Neural cell (in vitro differentiated cells): Measurements from ENCODE around the gene DCTN5. TPM values are rescaled to one million over a fixed set of nuclear protein-coding genes. Genes with fewer than 3 reads are reported as not detected.
"Not testable (repeated sequence)": the region's sequence is repeated elsewhere in the genome, so short reads cannot be mapped to it uniquely, and the experiment has no call there.

Experiments used
- H2AFZ ChIP-seq: fragments of 200-600, 300-800 bp; sonication (generic), shearing (Covaris generic); 2 replicates; pipeline ENCODE4 v1.6.0; 2014; ENCODE audit warnings: low read depth, mild to moderate bottlenecking, antibody characterized with exemption, low read length, moderate library complexity
- H3F3A ChIP-seq: fragments of 200-600 bp; shearing (Covaris generic); 2 replicates; pipeline ENCODE4 v1.6.1; 2016; ENCODE audit warnings: mild to moderate bottlenecking, moderate library complexity, mixed read lengths, antibody characterized with exemption, low read length; ENCODE audit not compliant: insufficient read depth, poor library complexity, severe bottlenecking
- H3K27ac ChIP-seq: fragments of 200-600, 300-800 bp; sonication (generic), shearing (Covaris generic); 2 replicates; pipeline ENCODE4 v1.5.1; 2014; ENCODE audit warnings: mild to moderate bottlenecking, low read length, moderate library complexity
- H3K27me3 ChIP-seq: fragments of 300-800, 200-600 bp; sonication (generic), shearing (Covaris generic); 2 replicates; pipeline ENCODE4 v1.6.0; 2014; ENCODE audit warnings: mild to moderate bottlenecking, low read depth, low read length, moderate library complexity; ENCODE audit not compliant: insufficient read depth
- H3K36me3 ChIP-seq: fragments of 300-800, 200-600 bp; sonication (generic), shearing (Covaris generic); 2 replicates; pipeline ENCODE4 v1.5.1; 2014; ENCODE audit warnings: mild to moderate bottlenecking, antibody characterized with exemption, low read length, moderate library complexity; ENCODE audit not compliant: insufficient read depth
- H3K4me2 ChIP-seq: fragments of 300-800, 200-600 bp; sonication (generic), shearing (Covaris generic); 2 replicates; pipeline ENCODE4 v1.6.0; 2014; ENCODE audit warnings: mild to moderate bottlenecking, low read length
- H3K4me3 ChIP-seq: fragments of 300-800, 200-600 bp; sonication (generic), shearing (Covaris generic); 2 replicates; pipeline ENCODE4 v1.5.1; 2014; ENCODE audit warnings: mild to moderate bottlenecking, low read length, moderate library complexity
- H3K79me2 ChIP-seq: fragments of 200-600 bp; shearing (Covaris generic); replicated peaks from 2 replicates; pipeline ENCODE4 v1.6.0; 2014; ENCODE audit warnings: mild to moderate bottlenecking, low read length, moderate library complexity; ENCODE audit not compliant: insufficient read depth
- H3K9ac ChIP-seq: fragments of 300-800, 200-600 bp; sonication (generic), shearing (Covaris generic); 2 replicates; pipeline ENCODE4 v1.6.1; 2016; ENCODE audit warnings: mild to moderate bottlenecking, low read length, mixed read lengths
- H3K9me2 ChIP-seq: fragments of 200-600 bp; shearing (Covaris generic); 2 replicates; pipeline ENCODE4 v1.6.1; 2016; ENCODE audit warnings: mild to moderate bottlenecking, low read length, mixed read lengths; ENCODE audit not compliant: insufficient read depth
- H3K9me3 ChIP-seq: fragments of 200-600, 300-800 bp; sonication (generic), shearing (Covaris generic); 2 replicates; pipeline ENCODE4 v1.6.1; 2016; ENCODE audit warnings: mild to moderate bottlenecking, mixed run types, low read length, moderate library complexity, mixed read lengths
- H4K20me1 ChIP-seq: fragments of 200-600 bp; shearing (Covaris generic); 2 replicates; pipeline ENCODE4 v1.6.1; 2016; ENCODE audit warnings: mild to moderate bottlenecking, mixed run types; ENCODE audit not compliant: insufficient read depth
- CTCF ChIP-seq: fragments of 450-650 bp; IDR thresholded peaks from 2 replicates; pipeline ENCODE4 v1.5.1; 2014; ENCODE audit warnings: antibody characterized with exemption, mild to moderate bottlenecking, moderate library complexity; ENCODE audit not compliant: poor library complexity, severe bottlenecking
- EP300 ChIP-seq: fragments of 450-650 bp; conservative IDR thresholded peaks from 2 replicates; pipeline ENCODE4 v1.6.1; 2014; ENCODE audit warnings: antibody characterized with exemption, mild to moderate bottlenecking, moderate library complexity; ENCODE audit not compliant: poor library complexity, severe bottlenecking
- EZH2 ChIP-seq: fragments of 200-600, 300-800 bp; shearing (Covaris generic), sonication (generic); IDR thresholded peaks from 2 replicates; pipeline ENCODE4 v1.6.1; 2014; ENCODE audit warnings: antibody characterized with exemption, low read length, borderline replicate concordance, mild to moderate bottlenecking; ENCODE audit not compliant: insufficient read depth, poor library complexity, severe bottlenecking
- MXI1 ChIP-seq: fragments of 450-650 bp; conservative IDR thresholded peaks from 2 replicates; pipeline ENCODE4 v1.6.1; 2014; ENCODE audit warnings: antibody characterized with exemption, mild to moderate bottlenecking; ENCODE audit not compliant: poor library complexity, severe bottlenecking
- POLR2AphosphoS5 ChIP-seq: IDR thresholded peaks from 2 replicates; pipeline ENCODE4 v1.6.1; 2012
- RAD21 ChIP-seq: fragments of 450-650 bp; conservative IDR thresholded peaks from 2 replicates; pipeline ENCODE4 v1.6.1; 2014; ENCODE audit warnings: antibody characterized with exemption, mild to moderate bottlenecking, moderate library complexity
- REST ChIP-seq: IDR thresholded peaks from 2 replicates; pipeline ENCODE4 v1.6.1; 2012; ENCODE audit warnings: borderline replicate concordance
- SMC3 ChIP-seq: fragments of 450-650 bp; conservative IDR thresholded peaks from 2 replicates; pipeline ENCODE4 v1.6.1; 2014; ENCODE audit warnings: antibody characterized with exemption, mild to moderate bottlenecking, moderate library complexity; ENCODE audit not compliant: poor library complexity
- TAF1 ChIP-seq: IDR thresholded peaks from 2 replicates; pipeline ENCODE4 v1.6.1; 2012; ENCODE audit warnings: low read depth
- polyA plus RNA-seq: library from polyadenylated mRNA; depleted of rRNA; stranded (reverse); fragments of >200 nt; gene quantifications from 2 replicates; pipeline ENCODE4 v1.2.3, GENCODE V29; 2014

The DCTN5 gene
- polyA plus RNA-seq, 1 donor from 2014 or later = 65.8 TPM

- Histone ChIP-seq H3K9me3 (no peaks in the 10 kb centered on the region), H3K9ac (no peak within 1 kb of the TSS), H3K36me3 (no peaks in the 10 kb centered on the region), H3K4me3 (no peak within 1 kb of the TSS), H3F3A (no peaks in the 10 kb centered on the region), H2AFZ (no peak within 1 kb of the TSS), H3K9me2 (no peaks in the 10 kb centered on the region), H3K27ac (no peak within 1 kb of the TSS), H3K27me3 (peaks cover 29% of the 10 kb centered on the region), H3K79me2 (no peaks in the 10 kb centered on the region), H3K4me2 (no peak within 1 kb of the TSS), H4K20me1 (no peaks in the 10 kb centered on the region)
- no peak for TF ChIP-seq RAD21
- no peak for TF ChIP-seq POLR2AphosphoS5
- TF ChIP-seq CTCF = no peak
- no peak for TF ChIP-seq SMC3
- no peak for TF ChIP-seq EZH2
- no peak for TF ChIP-seq TAF1
- no peak for TF ChIP-seq REST
- no peak for TF ChIP-seq MXI1
- TF ChIP-seq EP300 = no peak
These were observed 71.7 kb downstream of the DCTN5 start, which contains the start of gene ERN2 for GRCh38 chr16:23712976-23713375. Gene ERN2 (minus strand): TSS chr16:23713222. CDS start chr16:23713187, 35 bp downstream.

- peaks cover 29% of the 10 kb centered on the region for H3K27me3 ChIP-seq
- TF ChIP-seq CTCF = no peak
- TF ChIP-seq TAF1 = no peak
- H3K4me2 ChIP-seq = no peak overlapping the region
These were observed 75.2 kb downstream of the DCTN5 start for GRCh38 chr16:23716484-23716883.

GRCh38 chr16:23722613-23723240 is 81.5 kb downstream of the DCTN5 start:
- not testable (repeated sequence) for H3K27ac ChIP-seq, H3K9me3 ChIP-seq, H3K36me3 ChIP-seq, H3K9ac ChIP-seq, H3F3A ChIP-seq, H4K20me1 ChIP-seq, H3K4me2 ChIP-seq, H3K79me2 ChIP-seq, H2AFZ ChIP-seq, H3K4me3 ChIP-seq, H3K9me2 ChIP-seq, H3K27me3 ChIP-seq

More at GRCh38 chr16:23716484-23716883, 75.2 kb downstream of the DCTN5 start:
- H3K9me2 ChIP-seq = no peaks in the 10 kb centered on the region
- no peaks in the 10 kb centered on the region for H3K36me3 ChIP-seq
- no peaks in the 10 kb centered on the region for H3K79me2 ChIP-seq
- no peak overlapping the region for H3K9ac ChIP-seq
- no peak overlapping the region for H3K4me3 ChIP-seq
- no peaks in the 10 kb centered on the region for H3F3A ChIP-seq
- H3K9me3 ChIP-seq = no peaks in the 10 kb centered on the region
- H2AFZ ChIP-seq = no peak overlapping the region
- no peaks in the 10 kb centered on the region for H4K20me1 ChIP-seq
- H3K27ac ChIP-seq = no peak overlapping the region
